H1 (cell line): ENCODE data around the gene SPC25. TPM values are rescaled to one million over a fixed set of nuclear protein-coding genes. Genes with fewer than 3 reads are reported as not detected.

Experiments
- CTCF ChIA-PET: fragments of 300-600 bp; sonication (Branson Sonifier 250); formaldehyde crosslinking; loops from one replicate; lab custom pipeline; 2021; ENCODE audit not compliant: partially characterized antibody; lab: Charles Lee
- POLR2A ChIA-PET: fragments of 300-600 bp; sonication (Branson Sonifier 250); formaldehyde crosslinking; loops from one replicate; lab custom pipeline; 2021; ENCODE audit warnings: inconsistent platforms; ENCODE audit not compliant: partially characterized antibody; lab: Charles Lee
- DNase-seq, 2 experiments: peaks; one replicate each; pipeline versions ENCODE4 v3.0.0 to v3.0.0-alpha.2; 2010 to 2022; ENCODE audit warnings: low spot score in 2 of 2, low read depth in 1 of 2, mixed read lengths in 1 of 2
- FAIRE-seq: peaks from 2 replicates; lab custom pipeline; 2011; peaks lifted over from hg19 to GRCh38; lab: Jason Lieb, UNC
- H2AFZ ChIP-seq: 2 replicates; pipeline ENCODE4 v1.8.1; 2012; ENCODE audit warnings: low read length, inconsistent platforms
- H2AK5ac ChIP-seq: 2 replicates; pipeline ENCODE4 v1.6.1; 2013; ENCODE audit warnings: low read depth, low read length
- H2BK120ac ChIP-seq: replicated peaks from 2 replicates; pipeline ENCODE3; 2013; ENCODE audit warnings: low read depth, low read length, inconsistent platforms
- H2BK12ac ChIP-seq: 2 replicates; pipeline ENCODE4 v1.6.1; 2013; ENCODE audit warnings: low read depth, low read length
- H2BK15ac ChIP-seq: 2 replicates; pipeline ENCODE4 v1.6.1; 2013; ENCODE audit warnings: low read length
- H2BK20ac ChIP-seq: 2 replicates; pipeline ENCODE4 v1.6.1; 2013; ENCODE audit warnings: low read length
- H2BK5ac ChIP-seq: 2 replicates; pipeline ENCODE4 v1.6.1; 2013; ENCODE audit warnings: low read depth, low read length
- H3K14ac ChIP-seq: 2 replicates; pipeline ENCODE4 v1.6.1; 2013; ENCODE audit warnings: inconsistent platforms; ENCODE audit not compliant: insufficient read length
- H3K18ac ChIP-seq: 2 replicates; pipeline ENCODE4 v1.6.1; 2013; ENCODE audit warnings: low read length; ENCODE audit errors: extremely low read depth
- H3K23ac ChIP-seq: 2 replicates; pipeline ENCODE4 v1.6.1; 2013; ENCODE audit warnings: inconsistent platforms; ENCODE audit not compliant: insufficient read length
- H3K23me2 ChIP-seq: 2 replicates; pipeline ENCODE4 v1.6.1; 2013; ENCODE audit warnings: low read depth, low read length
- H3K27ac ChIP-seq: 2 replicates; pipeline ENCODE4 v1.6.1; 2011; ENCODE audit warnings: low read depth, low read length, inconsistent platforms
- H3K27me3 ChIP-seq, 4 experiments: replicated peaks in 1 of 4; 1 replicate in 1 of 4; 2 replicates in 3 of 4; pipeline versions ENCODE4 v1.6.1 to v1.8.1; 2011 to 2013; ENCODE audit warnings: low read length in 3 of 4, mild to moderate bottlenecking in 3 of 4, inconsistent platforms in 2 of 4, mixed read lengths in 2 of 4, moderate library complexity in 1 of 4; ENCODE audit not compliant: control insufficient read depth in 3 of 4, insufficient read depth in 3 of 4; ENCODE audit errors: extremely low read depth in 1 of 4
- H3K36me3 ChIP-seq, 4 experiments: 2 replicates each; pipeline versions ENCODE4 v1.6.1 to v1.8.1; 2011 to 2013; ENCODE audit warnings: mild to moderate bottlenecking in 4 of 4, low read length in 3 of 4, moderate library complexity in 2 of 4, control low read depth in 1 of 4, inconsistent platforms in 1 of 4; ENCODE audit not compliant: insufficient read depth in 4 of 4, control insufficient read depth in 2 of 4
- H3K4ac ChIP-seq: replicated peaks from 2 replicates; pipeline ENCODE3; 2013; ENCODE audit warnings: low read length, low read depth, mixed read lengths, inconsistent platforms; ENCODE audit not compliant: insufficient read length
- H3K4me1 ChIP-seq, 4 experiments: replicated peaks in 1 of 4; 1 replicate in 1 of 4; 2 replicates in 3 of 4; pipeline versions ENCODE4 v1.6.1 to v1.8.1; 2011 to 2013; ENCODE audit warnings: low read length in 3 of 4, inconsistent platforms in 2 of 4, mixed read lengths in 1 of 4; ENCODE audit not compliant: insufficient read depth in 4 of 4, control insufficient read depth in 3 of 4
- H3K4me2 ChIP-seq, 2 experiments: 2 replicates each; pipeline versions ENCODE4 v1.6.1 to v1.8.1; 2011 to 2013; ENCODE audit warnings: low read depth in 2 of 2, low read length in 2 of 2, control low read depth in 1 of 2, inconsistent platforms in 1 of 2, mild to moderate bottlenecking in 1 of 2; ENCODE audit not compliant: insufficient read depth in 1 of 2
- H3K4me3 ChIP-seq, 4 experiments: fragments of 200-600, 300-600 bp in 1 of 4; sonication (generic), shearing (Covaris generic), sonication (Bioruptor Twin) in 1 of 4; 2 replicates each; pipeline versions ENCODE4 v1.5.1 to v1.8.1; 2011 to 2016; ENCODE audit warnings: low read length in 4 of 4, low read depth in 3 of 4, control low read depth in 2 of 4, inconsistent platforms in 2 of 4, mild to moderate bottlenecking in 2 of 4, mixed read lengths in 1 of 4, moderate library complexity in 1 of 4; ENCODE audit not compliant: insufficient read depth in 2 of 4; ENCODE audit errors: extremely low read depth in 1 of 4
- H3K56ac ChIP-seq: replicated peaks from 2 replicates; pipeline ENCODE3; 2013; ENCODE audit warnings: low read depth, mild to moderate bottlenecking, mixed read lengths, low read length, inconsistent platforms; ENCODE audit not compliant: insufficient read length
- H3K79me1 ChIP-seq: 2 replicates; pipeline ENCODE4 v1.6.1; 2013; ENCODE audit warnings: low read depth, low read length, control low read depth
- H3K79me2 ChIP-seq, 2 experiments: 2 replicates each; pipeline versions ENCODE4 v1.6.1 to v1.8.1; 2012 to 2013; ENCODE audit warnings: low read length in 2 of 2, mild to moderate bottlenecking in 2 of 2, inconsistent platforms in 1 of 2; ENCODE audit not compliant: insufficient read depth in 2 of 2, control insufficient read depth in 1 of 2
- H3K9ac ChIP-seq, 4 experiments: replicated peaks in 1 of 4; 1 replicate in 1 of 4; 2 replicates in 3 of 4; pipeline versions ENCODE4 v1.6.1 to v1.8.1; 2011 to 2013; ENCODE audit warnings: low read depth in 3 of 4, low read length in 3 of 4, control low read depth in 2 of 4, mild to moderate bottlenecking in 2 of 4, moderate library complexity in 2 of 4, inconsistent platforms in 1 of 4; ENCODE audit errors: extremely low read depth in 1 of 4
- H3K9me3 ChIP-seq, 2 experiments: 2 replicates each; pipeline versions ENCODE4 v1.6.1 to v1.8.1; 2012 to 2013; ENCODE audit warnings: mild to moderate bottlenecking in 2 of 2, moderate library complexity in 2 of 2, control low read depth in 1 of 2, inconsistent platforms in 1 of 2, low read depth in 1 of 2, low read length in 1 of 2, mixed read lengths in 1 of 2; ENCODE audit not compliant: insufficient read depth in 2 of 2
- H4K20me1 ChIP-seq, 2 experiments: replicated peaks in 1 of 2; 2 replicates each; pipeline versions ENCODE3 to v1.8.1; 2011 to 2013; ENCODE audit warnings: inconsistent platforms in 2 of 2, low read length in 2 of 2, mild to moderate bottlenecking in 1 of 2; ENCODE audit not compliant: insufficient read depth in 2 of 2, control insufficient read depth in 1 of 2
- H4K5ac ChIP-seq: 2 replicates; pipeline ENCODE4 v1.6.1; 2013; ENCODE audit warnings: low read length, low read depth, mixed read lengths, inconsistent platforms; ENCODE audit not compliant: insufficient read length
- H4K8ac ChIP-seq: 2 replicates; pipeline ENCODE4 v1.8.0; 2013; ENCODE audit warnings: mild to moderate bottlenecking, moderate library complexity, low read length, inconsistent platforms; ENCODE audit not compliant: insufficient read depth; ENCODE audit errors: extremely low read depth
- H4K91ac ChIP-seq: replicated peaks from 2 replicates; pipeline ENCODE3; 2013; ENCODE audit warnings: low read length, mixed read lengths, inconsistent platforms; ENCODE audit not compliant: insufficient read length
- CBX5 ChIP-seq: fragments of 300-800, 300-1000 bp; sonication (generic); IDR thresholded peaks from 2 replicates; pipeline ENCODE4 v1.7.1; 2016; ENCODE audit warnings: antibody characterized with exemption, low read length, low read depth
- FOSL1 ChIP-seq: IDR thresholded peaks from 2 replicates; pipeline ENCODE4 v1.6.1; 2011; ENCODE audit warnings: mild to moderate bottlenecking, low read depth, low read length, moderate library complexity; ENCODE audit not compliant: insufficient read depth
- HDAC2 ChIP-seq, 2 experiments: fragments of 300-600 bp in 1 of 2; sonication (generic) in 1 of 2; IDR thresholded peaks; 2 replicates each; pipeline ENCODE4 v1.6.1; 2011 to 2012; ENCODE audit warnings: low read depth in 2 of 2, low read length in 2 of 2, mild to moderate bottlenecking in 2 of 2, moderate library complexity in 2 of 2, borderline replicate concordance in 1 of 2, inconsistent platforms in 1 of 2
- KDM4A ChIP-seq: IDR thresholded peaks from one replicate; pipeline ENCODE4 v1.7.1; 2012; ENCODE audit warnings: low read depth, mild to moderate bottlenecking, moderate library complexity, low read length, inconsistent platforms; ENCODE audit not compliant: severe bottlenecking
- PHF8 ChIP-seq: fragments of 200-600 bp; sonication (generic); conservative IDR thresholded peaks from 2 replicates; pipeline ENCODE4 v1.7.1; 2012; ENCODE audit warnings: low read depth, mild to moderate bottlenecking, inconsistent platforms, low read length, moderate library complexity
- SAP30 ChIP-seq: fragments of 300-600 bp; sonication (generic); IDR thresholded peaks from 2 replicates; pipeline ENCODE4 v1.7.1; 2012; ENCODE audit warnings: low read length, moderate library complexity, mild to moderate bottlenecking, inconsistent platforms; ENCODE audit not compliant: insufficient read depth, insufficient replicate concordance
- SP1 ChIP-seq: IDR thresholded peaks from 2 replicates; pipeline ENCODE4 v1.6.1; 2011; ENCODE audit warnings: low read depth, low read length
- TAF7 ChIP-seq: optimal IDR thresholded peaks from 2 replicates; pipeline ENCODE3; 2011; ENCODE audit warnings: low read depth, mild to moderate bottlenecking, inconsistent platforms, low read length, moderate library complexity, borderline replicate concordance
- ZNF274 ChIP-seq: IDR thresholded peaks from 2 replicates; pipeline ENCODE4 v1.7.0; 2012; ENCODE audit warnings: low read length, borderline replicate concordance; ENCODE audit errors: extremely low read depth
- WGBS, 2 experiments: shearing (Covaris generic) in 1 of 2; methylation state at CpG; one replicate each; pipeline versions ENCODE4 v1.1.6 to v1.1.7; 2013 to 2015; ENCODE audit warnings: low lambda C conversion rate in 2 of 2, mixed read lengths in 2 of 2, inconsistent platforms in 1 of 2, low coverage in 1 of 2, missing lambda C conversion rate in 1 of 2; ENCODE audit not compliant: insufficient replicate concordance in 2 of 2, insufficient coverage in 1 of 2, insufficient read length in 1 of 2; ENCODE audit errors: extremely low coverage in 1 of 2, missing lambda C conversion rate in 1 of 2; 5-methylcytosine and 5-hydroxymethylcytosine counted together
- polyA plus RNA-seq, 7 experiments: library from polyadenylated mRNA; depleted of rRNA in 3 of 7; stranded (reverse) in 5 of 7; unstranded in 2 of 7; fragments of >200 nt in 5 of 7; fragments of 200-250 nt in 2 of 7; gene quantifications; 1 replicate in 5 of 7; 2 replicates in 1 of 7; 4 replicates in 1 of 7; pipeline versions ENCODE4 v1.2.1 to v1.2.3, GENCODE V29; 2011 to 2013; ENCODE audit warnings: missing spikeins in 2 of 7, mixed read lengths in 2 of 7
- total RNA-seq: library from RNA; stranded (reverse); fragmentation: NEBNext Ultra II Directional; extraction: Animal tissue kit (Norgen Biotek cat#: 25700); gene quantifications from 2 replicates; pipeline ENCODE4 v1.2.1, GENCODE V29; 2021

The SPC25 gene
- total and polyA plus RNA-seq, 2 of the 8 experiments (the other 6 are each of a cell fraction or from before 2014, with no cell fraction given): 21.0 to 34.7 TPM

DNA sequence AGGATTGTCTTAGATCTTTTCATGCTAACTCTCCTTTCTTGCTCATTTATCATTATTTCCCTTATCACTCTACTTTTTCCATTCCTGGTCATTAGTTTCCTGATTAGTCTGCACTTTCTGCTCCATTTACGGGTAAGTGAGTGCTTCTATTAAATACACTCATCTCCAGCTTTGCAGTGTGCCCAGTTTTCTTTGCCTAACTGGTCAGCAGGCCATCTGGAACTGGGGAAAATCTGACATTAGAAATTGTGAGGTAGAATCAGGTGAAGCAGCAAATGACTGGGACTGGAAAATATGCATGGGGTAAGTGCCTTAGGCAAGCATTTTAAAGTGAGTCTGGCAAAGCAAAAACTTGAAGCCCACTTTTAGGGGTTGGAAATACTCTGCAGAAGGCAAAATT lies 40.0 kb upstream of the SPC25 start:
- CTCF ChIA-PET: interaction anchor here (0.9 to 1.6 kb wide), 3 partner anchors 9 to 31 kb away, joined by 3 to 5 read pairs (median 3); no protein-coding TSS in a partner anchor
- POLR2A ChIA-PET: no interaction called here
- H3K4me3 ChIP-seq: no peak overlapping the region
- no peak for TF ChIP-seq SAP30
- no peak for TF ChIP-seq CBX5
- TF ChIP-seq ZNF274: no peak
- TF ChIP-seq PHF8: no peak
- TF ChIP-seq SP1: no peak
- no peak for TF ChIP-seq KDM4A
- TF ChIP-seq FOSL1: no peak
- no peak for TF ChIP-seq HDAC2 (IDR thresholded peaks at IDR 0.05; ENCODE audit: borderline replicate concordance in 1 of 2, low read depth in 2 of 2, low read length in 2 of 2)
- no peak for TF ChIP-seq TAF7

More for the DNA sequence above, 40.0 kb upstream of the SPC25 start:
- H2BK12ac ChIP-seq: no peak overlapping the region
- H2BK15ac ChIP-seq: no peak overlapping the region
- no peaks in the 10 kb centered on the region for H3K27me3 ChIP-seq
- no peak overlapping the region for H3K18ac ChIP-seq
- 100% methylated on average over 1 of the region's 1 CpG; no CpG with 5 or more reads in 1 of the 2 experiments for whole genome bisulfite sequencing, 2 experiments
- peak overlapping the region; percentile 28; the same call in 1 of the 2 replicates for H2AFZ ChIP-seq
- no peak for DNase-seq
- no peak overlapping the region for H4K91ac ChIP-seq
- H4K5ac ChIP-seq: no peak overlapping the region
- H3K79me2 ChIP-seq: no peaks in the 10 kb centered on the region
- no peaks in the 10 kb centered on the region for H3K23me2 ChIP-seq
- no peak overlapping the region for H3K56ac ChIP-seq
- H3K9me3 ChIP-seq: no peaks in the 10 kb centered on the region
- H4K20me1 ChIP-seq: peaks cover 0 to 1% of the 10 kb centered on the region in 2 experiments
- no peaks in the 10 kb centered on the region for H3K79me1 ChIP-seq
- H2AK5ac ChIP-seq: no peak overlapping the region
- H2BK120ac ChIP-seq: no peak overlapping the region
- no peak overlapping the region for H3K23ac ChIP-seq
- no peak overlapping the region for H3K9ac ChIP-seq
- FAIRE-seq: no peak
- no peak overlapping the region for H3K4ac ChIP-seq
- no peak overlapping the region for H2BK5ac ChIP-seq
- H3K4me2 ChIP-seq: no peak overlapping the region
- H2BK20ac ChIP-seq: no peak overlapping the region
- H3K27ac ChIP-seq: no peak overlapping the region
- no peak overlapping the region for H4K8ac ChIP-seq
- no peak overlapping the region for H3K14ac ChIP-seq
- H3K4me1 ChIP-seq: no peaks in the 10 kb centered on the region
- no peaks in the 10 kb centered on the region for H3K36me3 ChIP-seq
